HEK293 (cell line): Measurements from ENCODE around the gene MCRIP2.

ENCODE experiments used
- RBAK ChIP-seq: fragments of 450-650 bp; formaldehyde crosslinking; IDR thresholded peaks from 2 replicates; pipeline ENCODE4 v1.5.1; 2016; ENCODE audit warnings: missing biosample characterization, missing genetic modification characterization
- ZNF23 ChIP-seq: fragments of 450-650 bp; formaldehyde crosslinking; IDR thresholded peaks from 2 replicates; pipeline ENCODE4 v1.5.1; 2016; ENCODE audit warnings: missing biosample characterization, missing genetic modification characterization, borderline replicate concordance
- ZNF423 ChIP-seq: fragments of 450-650 bp; formaldehyde crosslinking; IDR thresholded peaks from 2 replicates; pipeline ENCODE4 v1.5.1; 2016; ENCODE audit warnings: missing biosample characterization, missing genetic modification characterization
- ZNF560 ChIP-seq: fragments of 450-650 bp; formaldehyde crosslinking; IDR thresholded peaks from 2 replicates; pipeline ENCODE4 v1.5.1; 2017; ENCODE audit warnings: missing biosample characterization, missing genetic modification characterization, borderline replicate concordance
- ZNF658 ChIP-seq: fragments of 450-650 bp; formaldehyde crosslinking; IDR thresholded peaks from 2 replicates; pipeline ENCODE4; 2016; ENCODE audit warnings: missing biosample characterization, missing genetic modification characterization
- TF ChIP-seq, protein P1 (sequence below): fragments of 450-650 bp; formaldehyde crosslinking; IDR thresholded peaks from 2 replicates; pipeline ENCODE4 v1.5.1; 2016; ENCODE audit warnings: missing biosample characterization, missing genetic modification characterization
- TF ChIP-seq, protein P2 (sequence below): fragments of 450-650 bp; formaldehyde crosslinking; IDR thresholded peaks from 2 replicates; pipeline ENCODE4 v1.5.1; 2016; ENCODE audit warnings: missing biosample characterization, missing genetic modification characterization
- TF ChIP-seq, protein P3 (sequence below): fragments of 450-650 bp; formaldehyde crosslinking; IDR thresholded peaks from 2 replicates; pipeline ENCODE4 v1.5.1; 2016; ENCODE audit warnings: missing biosample characterization, missing genetic modification characterization

DNA sequence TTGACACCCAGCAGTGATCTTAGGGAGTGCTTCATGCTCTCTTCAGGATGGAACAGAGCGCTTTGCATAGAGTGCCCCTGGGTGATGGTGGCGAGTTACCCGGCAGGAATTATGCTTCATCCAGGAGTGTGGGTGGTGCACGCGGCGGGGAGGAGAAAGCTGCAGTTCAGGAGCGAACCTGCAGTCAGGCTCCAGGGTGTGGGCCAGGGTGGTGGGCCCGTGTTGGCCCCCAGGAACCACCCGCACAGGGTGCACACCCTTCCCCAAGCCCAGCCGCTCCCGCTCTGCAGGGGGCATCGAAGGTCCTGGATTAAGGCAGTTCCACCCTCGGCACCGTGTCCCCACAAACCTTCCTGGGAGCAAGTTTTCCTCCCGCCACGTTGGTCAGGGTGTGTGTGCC, 47.8 kb upstream of the MCRIP2 start:
- TF ChIP-seq ZNF23 (tag by site-specific recombination) (no peak), ZNF658 (no peak), ZNF560 (tag by site-specific recombination) (no peak), ZNF423 (tag by site-specific recombination) (no peak), RBAK (tag by site-specific recombination) (no peak)
- TF ChIP-seq, protein P1, sequence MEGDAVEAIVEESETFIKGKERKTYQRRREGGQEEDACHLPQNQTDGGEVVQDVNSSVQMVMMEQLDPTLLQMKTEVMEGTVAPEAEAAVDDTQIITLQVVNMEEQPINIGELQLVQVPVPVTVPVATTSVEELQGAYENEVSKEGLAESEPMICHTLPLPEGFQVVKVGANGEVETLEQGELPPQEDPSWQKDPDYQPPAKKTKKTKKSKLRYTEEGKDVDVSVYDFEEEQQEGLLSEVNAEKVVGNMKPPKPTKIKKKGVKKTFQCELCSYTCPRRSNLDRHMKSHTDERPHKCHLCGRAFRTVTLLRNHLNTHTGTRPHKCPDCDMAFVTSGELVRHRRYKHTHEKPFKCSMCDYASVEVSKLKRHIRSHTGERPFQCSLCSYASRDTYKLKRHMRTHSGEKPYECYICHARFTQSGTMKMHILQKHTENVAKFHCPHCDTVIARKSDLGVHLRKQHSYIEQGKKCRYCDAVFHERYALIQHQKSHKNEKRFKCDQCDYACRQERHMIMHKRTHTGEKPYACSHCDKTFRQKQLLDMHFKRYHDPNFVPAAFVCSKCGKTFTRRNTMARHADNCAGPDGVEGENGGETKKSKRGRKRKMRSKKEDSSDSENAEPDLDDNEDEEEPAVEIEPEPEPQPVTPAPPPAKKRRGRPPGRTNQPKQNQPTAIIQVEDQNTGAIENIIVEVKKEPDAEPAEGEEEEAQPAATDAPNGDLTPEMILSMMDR (tag by site-specific recombination) = no peak
- TF ChIP-seq, protein P2, sequence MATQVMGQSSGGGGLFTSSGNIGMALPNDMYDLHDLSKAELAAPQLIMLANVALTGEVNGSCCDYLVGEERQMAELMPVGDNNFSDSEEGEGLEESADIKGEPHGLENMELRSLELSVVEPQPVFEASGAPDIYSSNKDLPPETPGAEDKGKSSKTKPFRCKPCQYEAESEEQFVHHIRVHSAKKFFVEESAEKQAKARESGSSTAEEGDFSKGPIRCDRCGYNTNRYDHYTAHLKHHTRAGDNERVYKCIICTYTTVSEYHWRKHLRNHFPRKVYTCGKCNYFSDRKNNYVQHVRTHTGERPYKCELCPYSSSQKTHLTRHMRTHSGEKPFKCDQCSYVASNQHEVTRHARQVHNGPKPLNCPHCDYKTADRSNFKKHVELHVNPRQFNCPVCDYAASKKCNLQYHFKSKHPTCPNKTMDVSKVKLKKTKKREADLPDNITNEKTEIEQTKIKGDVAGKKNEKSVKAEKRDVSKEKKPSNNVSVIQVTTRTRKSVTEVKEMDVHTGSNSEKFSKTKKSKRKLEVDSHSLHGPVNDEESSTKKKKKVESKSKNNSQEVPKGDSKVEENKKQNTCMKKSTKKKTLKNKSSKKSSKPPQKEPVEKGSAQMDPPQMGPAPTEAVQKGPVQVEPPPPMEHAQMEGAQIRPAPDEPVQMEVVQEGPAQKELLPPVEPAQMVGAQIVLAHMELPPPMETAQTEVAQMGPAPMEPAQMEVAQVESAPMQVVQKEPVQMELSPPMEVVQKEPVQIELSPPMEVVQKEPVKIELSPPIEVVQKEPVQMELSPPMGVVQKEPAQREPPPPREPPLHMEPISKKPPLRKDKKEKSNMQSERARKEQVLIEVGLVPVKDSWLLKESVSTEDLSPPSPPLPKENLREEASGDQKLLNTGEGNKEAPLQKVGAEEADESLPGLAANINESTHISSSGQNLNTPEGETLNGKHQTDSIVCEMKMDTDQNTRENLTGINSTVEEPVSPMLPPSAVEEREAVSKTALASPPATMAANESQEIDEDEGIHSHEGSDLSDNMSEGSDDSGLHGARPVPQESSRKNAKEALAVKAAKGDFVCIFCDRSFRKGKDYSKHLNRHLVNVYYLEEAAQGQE (tag by site-specific recombination) = no peak
- TF ChIP-seq, protein P3, sequence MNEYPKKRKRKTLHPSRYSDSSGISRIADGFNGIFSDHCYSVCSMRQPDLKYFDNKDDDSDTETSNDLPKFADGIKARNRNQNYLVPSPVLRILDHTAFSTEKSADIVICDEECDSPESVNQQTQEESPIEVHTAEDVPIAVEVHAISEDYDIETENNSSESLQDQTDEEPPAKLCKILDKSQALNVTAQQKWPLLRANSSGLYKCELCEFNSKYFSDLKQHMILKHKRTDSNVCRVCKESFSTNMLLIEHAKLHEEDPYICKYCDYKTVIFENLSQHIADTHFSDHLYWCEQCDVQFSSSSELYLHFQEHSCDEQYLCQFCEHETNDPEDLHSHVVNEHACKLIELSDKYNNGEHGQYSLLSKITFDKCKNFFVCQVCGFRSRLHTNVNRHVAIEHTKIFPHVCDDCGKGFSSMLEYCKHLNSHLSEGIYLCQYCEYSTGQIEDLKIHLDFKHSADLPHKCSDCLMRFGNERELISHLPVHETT (tag by site-specific recombination) = no peak
